Posterior vena cava (tissue), 2 donors: ENCODE results near the gene USP10. TPM values are rescaled to one million over a fixed set of nuclear protein-coding genes. Genes with fewer than 3 reads are reported as not detected.

Source experiments
- DNase-seq: peaks from one replicate; pipeline ENCODE4 v3.0.0-alpha.2; 2020; ENCODE audit warnings: low spot score
- intact Hi-C, 2 donors: fragments of 100-400 bp; cut with DNase I; formaldehyde crosslinking; loops; one replicate each; pipeline versions ENCODE4 v1.14.1 to v1.14.2; 2022 to 2023
- total RNA-seq, 2 donors: library from RNA; stranded (reverse); fragmentation: NEBNext Ultra II Directional; extraction: Animal tissue kit (Norgen Biotek cat#: 25700); gene quantifications; one replicate each; pipeline ENCODE4 v1.2.1, GENCODE V29; 2021
- donor health status: DM: yes; HTN: yes; CAD: no.
- donor health status: DM: yes; HTN: yes; CAD: no.

The USP10 gene
- total RNA-seq, 2 donors from 2014 or later = 64.3 to 68.1 TPM

GRCh38 chr16:84804326-84804725 lies 104.5 kb downstream of the USP10 start:
- DNase-seq = no peak
- intact Hi-C loops = no loop called here

GRCh38 chr16:84806256-84806889 lies 106.6 kb downstream of the USP10 start:
- intact Hi-C loops = no loop called here
- DNase-seq = no peak

DNA sequence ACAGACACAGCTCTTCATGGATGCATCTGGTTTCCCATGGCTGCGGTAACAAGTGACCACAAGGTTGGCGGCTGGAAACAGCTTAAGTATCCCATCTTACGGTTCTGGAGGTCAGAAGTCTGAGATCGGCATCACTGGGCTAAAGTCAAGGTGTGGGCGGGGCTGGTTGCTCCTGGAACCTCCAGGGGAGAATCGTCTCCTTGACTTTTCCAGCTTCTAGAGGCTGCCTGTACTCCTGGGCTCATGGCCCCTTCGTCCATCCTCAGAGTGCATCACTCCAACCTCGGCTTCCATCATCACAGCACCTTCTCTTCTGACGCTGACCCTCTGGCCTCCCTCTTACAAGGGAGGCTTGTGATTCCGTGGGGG lies 107.1 kb downstream of the USP10 start:
- no peak for DNase-seq
- intact Hi-C loops = no loop called here

DNA sequence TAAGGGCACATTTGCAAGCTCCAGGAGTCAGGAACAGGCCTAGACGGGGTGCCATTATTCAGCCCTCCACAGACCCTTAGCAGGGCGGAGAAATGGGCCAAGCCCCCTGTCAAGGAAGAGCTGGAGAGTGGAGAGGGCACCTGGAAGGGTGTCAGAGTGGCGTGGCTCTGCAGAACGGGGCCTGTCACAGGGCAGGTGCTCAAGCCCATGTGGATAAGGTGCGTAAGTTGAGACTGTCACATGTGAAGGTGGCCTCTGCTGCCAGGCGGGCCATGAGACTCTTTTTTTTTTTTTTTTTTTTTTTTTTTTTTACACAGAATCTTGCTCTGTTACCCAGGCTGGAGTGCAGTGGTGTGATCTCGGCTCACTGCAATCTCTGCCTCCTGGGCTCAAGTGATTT lies 108.0 kb downstream of the USP10 start:
- intact Hi-C loops = no loop called here

GRCh38 chr16:84808826-84809225 lies 109.0 kb downstream of the USP10 start:
- no peak for DNase-seq
- intact Hi-C loops = no loop called here

More for the DNA sequence above, 108.0 kb downstream of the USP10 start:
- DNase-seq = no peak

GRCh38 chr16:84810518-84811273 lies 110.9 kb downstream of the USP10 start:
- intact Hi-C loops = no loop called here
- DNase-seq = no peak

DNA sequence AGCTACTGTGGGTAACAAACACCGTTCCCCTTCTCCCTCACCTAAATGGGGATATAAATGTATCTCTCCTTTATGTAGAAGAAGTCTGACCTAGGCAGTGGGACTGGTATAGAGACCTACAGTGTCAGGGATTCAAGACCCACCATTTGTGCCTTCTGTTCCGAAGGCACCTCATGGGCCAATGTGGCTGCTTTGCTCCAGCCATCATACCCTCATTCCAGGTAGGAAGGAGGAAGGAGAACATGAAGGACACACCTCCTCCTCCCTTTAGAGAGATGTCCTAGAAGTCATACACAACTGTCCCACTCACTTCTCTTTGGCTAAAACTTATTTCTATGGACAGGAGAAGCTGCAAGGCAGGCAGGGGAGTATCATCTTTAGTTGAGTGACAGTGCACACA lies 111.7 kb downstream of the USP10 start:
- no peak for DNase-seq
- intact Hi-C loops = no loop called here

DNA sequence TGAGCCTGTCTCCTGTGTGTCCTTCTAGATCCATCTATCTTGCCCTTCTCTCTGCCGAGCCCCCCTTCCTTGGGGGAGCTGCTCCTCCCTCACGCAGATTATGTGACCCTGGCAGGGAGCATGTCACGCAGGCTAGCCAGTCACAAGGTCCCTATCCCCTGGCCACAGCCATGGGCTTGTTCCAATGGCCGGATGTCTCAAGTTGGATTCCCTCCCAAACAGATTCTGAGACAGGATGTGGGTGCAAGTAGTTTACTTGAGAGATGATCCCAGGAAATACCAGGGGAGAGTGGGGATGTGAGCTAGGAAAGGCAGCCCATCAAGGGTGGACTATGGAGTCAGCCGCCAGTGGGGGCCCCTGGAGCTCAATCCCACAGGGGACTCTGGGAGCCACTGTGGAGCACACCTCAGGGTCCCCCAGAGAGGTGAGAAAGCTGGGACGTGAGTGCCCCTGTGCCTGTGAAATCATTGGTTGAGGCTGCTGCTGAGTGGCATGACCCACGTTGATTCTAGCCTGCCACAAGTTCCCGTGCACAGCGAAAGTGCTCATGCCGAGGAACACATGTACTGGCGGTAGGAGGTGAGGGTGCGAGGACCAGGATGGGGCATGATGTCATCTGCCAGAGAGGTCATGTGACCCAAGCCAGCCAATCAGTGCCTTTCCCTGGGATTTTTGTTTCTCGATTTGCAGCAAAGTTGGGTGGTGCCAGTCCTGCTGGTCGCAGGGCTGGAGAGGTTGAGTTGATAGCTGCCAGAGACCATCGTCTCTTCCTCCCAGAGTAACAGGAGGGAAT lies 113.5 kb downstream of the USP10 start:
- intact Hi-C loops = no loop called here
- DNase-seq = no peak

DNA sequence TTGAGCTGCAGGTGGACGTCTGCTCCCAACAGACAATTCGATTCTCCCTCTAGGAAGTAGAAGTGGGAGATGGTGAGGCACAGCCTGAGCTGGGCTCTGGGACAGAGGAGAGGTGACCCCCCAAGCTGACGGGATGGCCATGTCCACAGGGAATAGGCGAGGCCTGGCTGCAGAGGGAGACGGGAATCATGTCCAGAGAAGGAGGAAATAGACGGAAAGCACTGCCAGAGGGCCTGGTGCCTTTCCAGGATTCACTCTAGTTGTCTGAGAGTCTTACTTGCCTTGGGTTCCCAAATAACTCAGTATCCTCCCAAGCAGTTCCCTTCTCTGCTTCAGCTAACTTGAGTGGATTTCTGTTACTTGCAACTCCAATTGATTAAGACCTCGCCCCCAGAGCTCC lies 115.7 kb downstream of the USP10 start:
- no peak for DNase-seq
- intact Hi-C loops = no loop called here

- no peak for DNase-seq
- intact Hi-C loops = no loop called here
Measured at GRCh38 chr16:84816023-84816422, 116.2 kb downstream of the USP10 start.

GRCh38 chr16:84816485-84816884 lies 116.7 kb downstream of the USP10 start:
- no peak for DNase-seq
- intact Hi-C loops = no loop called here

- DNase-seq = no peak
- intact Hi-C loops = no loop called here
Measured at GRCh38 chr16:84817206-84817605, 117.4 kb downstream of the USP10 start.

DNA sequence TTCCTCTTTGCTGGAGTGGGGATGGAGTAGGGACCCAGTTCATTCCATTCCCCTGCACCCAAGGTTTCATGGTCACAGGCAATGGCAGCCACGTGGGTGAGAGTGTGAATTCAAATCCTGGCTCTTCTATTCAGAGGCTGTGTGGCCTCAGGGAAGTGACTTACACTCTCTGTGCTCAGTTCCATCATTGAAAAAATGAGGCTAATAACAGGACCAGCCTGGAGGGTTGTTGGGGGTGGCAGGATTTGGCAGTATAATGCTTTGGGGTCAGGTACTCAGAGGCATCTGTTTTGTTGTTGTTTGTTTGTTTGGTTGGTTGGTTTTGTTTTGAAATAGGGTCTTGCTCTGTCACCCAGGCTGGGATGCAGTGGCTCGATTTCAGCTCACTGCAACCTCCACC lies 117.8 kb downstream of the USP10 start:
- intact Hi-C loops = no loop called here
- no peak for DNase-seq

DNA sequence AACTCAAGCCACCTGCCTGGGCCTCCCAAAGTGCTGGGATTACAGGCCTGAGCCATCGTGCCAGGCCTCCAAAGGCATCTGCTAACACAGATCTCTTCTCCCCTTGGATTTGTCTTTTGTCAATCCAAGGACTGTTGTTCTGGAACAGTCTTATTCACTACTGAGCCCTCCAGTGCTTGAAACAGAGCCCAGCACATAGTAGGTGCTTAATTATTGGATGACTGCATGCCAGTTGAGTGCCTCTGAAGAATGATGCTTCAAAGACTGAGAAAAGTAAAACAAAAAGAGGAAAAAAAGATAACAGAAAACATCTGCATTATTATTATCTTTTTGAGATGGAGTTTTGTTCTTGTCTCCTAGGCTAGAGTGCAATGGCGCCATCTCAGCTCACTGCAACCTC lies 118.3 kb downstream of the USP10 start:
- intact Hi-C loops = no loop called here
- no peak for DNase-seq

GRCh38 chr16:84818989-84819643 lies 119.3 kb downstream of the USP10 start:
- intact Hi-C loops = no loop called here
- DNase-seq = no peak

DNA sequence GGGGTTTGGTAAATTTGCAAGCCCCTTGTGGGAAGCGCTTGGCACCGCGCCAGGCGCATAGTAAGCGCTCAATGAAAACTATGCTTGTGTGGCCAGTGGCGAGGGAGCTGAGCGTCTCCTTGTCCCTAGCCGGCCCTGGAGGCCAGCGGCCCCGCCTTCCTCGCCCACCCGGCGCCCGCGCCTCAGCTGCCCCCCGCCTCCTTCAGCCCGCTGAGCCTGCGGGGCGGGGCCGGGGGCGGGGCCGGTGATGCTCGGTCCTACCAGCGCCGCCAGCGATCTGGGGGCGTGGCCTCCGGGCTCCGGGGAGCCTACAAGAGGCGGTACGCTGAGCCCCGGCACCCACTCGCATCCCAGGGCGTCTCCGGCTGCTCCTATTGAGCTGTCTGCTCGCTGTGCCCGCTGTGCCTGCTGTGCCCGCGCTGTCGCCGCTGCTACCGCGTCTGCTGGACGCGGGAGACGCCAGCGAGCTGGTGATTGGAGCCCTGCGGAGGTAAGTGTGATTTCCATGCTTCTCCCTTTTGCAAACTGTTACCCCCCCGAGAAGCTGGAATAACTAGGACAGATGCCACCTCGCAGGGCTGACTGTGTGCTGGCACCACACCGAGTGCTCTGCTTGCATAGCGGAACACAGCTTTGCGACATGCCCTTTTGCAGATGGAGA lies 120.0 kb downstream of the USP10 start, which contains the start of gene CRISPLD2:
TSS of gene CRISPLD2 (plus strand) at position 342 of the 661 bp plus-strand sequence. CDS start 18,511 bp downstream, outside the sequence.
- intact Hi-C loops = loop anchor here in 1 of 2 donors (2.0 kb wide), 1 partner anchor 63 kb away; no protein-coding TSS in a partner anchor
- peak; percentile 99 for DNase-seq

- intact Hi-C loops = loop anchor here in 1 of 2 donors (2.0 kb wide), 1 partner anchor 63 kb away; no protein-coding TSS in a partner anchor
- no peak for DNase-seq
Measured at GRCh38 chr16:84820305-84820684, 120.5 kb downstream of the USP10 start.

DNA sequence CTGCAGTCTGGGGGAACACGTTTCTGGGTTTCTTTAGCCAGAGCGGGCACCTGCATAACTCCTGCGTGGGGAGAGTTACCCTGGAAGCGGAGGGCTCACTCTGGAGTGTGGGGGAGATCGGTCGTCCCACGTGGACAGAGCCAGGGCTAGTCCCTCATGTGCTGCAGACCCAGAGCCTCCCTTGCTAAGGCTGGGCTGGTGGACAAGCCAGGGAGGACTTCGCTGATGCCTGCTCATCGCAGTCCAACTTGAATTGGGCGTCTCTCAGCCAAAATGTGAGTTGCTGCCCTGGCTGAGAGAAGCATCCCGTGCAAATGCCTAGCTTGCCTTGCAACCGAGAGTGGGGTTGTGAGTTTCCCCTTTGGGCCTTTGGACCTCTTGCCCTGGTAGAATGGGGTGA lies 121.0 kb downstream of the USP10 start:
- intact Hi-C loops = loop anchor here in 1 of 2 donors (2.0 kb wide), 1 partner anchor 62 kb away; no protein-coding TSS in a partner anchor
- DNase-seq = no peak

GRCh38 chr16:84821179-84821578 lies 121.4 kb downstream of the USP10 start:
- no peak for DNase-seq
- intact Hi-C loops = loop anchor here in 1 of 2 donors (2.0 kb wide), 1 partner anchor 62 kb away; no protein-coding TSS in a partner anchor
